ENCODE results near the gene GALC.
A peak's percentile ranks its signal among the peaks of the same experiment; 100 is the strongest.

Gene GALC

DNA sequence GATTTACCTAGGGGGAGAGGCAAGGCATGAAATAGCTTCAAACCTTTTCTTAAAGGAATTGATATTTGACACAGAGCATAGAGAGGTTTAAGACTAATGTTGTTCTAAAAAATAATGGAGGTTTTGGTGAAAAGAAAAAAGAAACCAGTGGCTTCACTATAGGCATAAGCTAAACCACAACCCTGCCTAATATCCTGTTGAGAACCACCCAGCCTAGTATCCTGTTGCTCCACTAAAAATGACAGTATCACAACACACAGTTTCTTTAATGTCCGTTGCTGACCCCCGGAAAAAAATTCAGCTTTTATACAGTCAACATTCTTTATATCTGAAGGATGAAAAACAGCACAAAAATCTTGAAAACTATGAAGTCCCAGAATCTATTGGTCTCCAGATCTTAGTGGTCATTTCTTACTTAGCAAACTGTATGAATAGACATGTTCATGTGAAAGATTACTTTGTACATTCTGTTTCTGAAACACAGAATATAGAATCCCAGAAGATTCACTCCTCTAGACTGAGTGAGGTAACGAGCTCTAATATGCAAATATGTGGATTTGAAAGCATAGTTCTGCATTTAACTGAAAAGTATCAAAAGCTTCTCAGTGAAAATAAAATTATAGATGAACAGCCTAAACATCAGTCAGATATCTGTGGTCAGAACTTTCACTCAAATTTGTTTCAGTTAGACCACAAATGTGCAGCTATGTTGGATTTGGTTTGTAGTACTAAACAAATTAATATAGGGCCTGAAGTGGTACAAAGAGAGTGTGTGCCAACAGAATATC, 40.5 kb downstream of the GALC start:
- DNase-seq: no peak

DNA sequence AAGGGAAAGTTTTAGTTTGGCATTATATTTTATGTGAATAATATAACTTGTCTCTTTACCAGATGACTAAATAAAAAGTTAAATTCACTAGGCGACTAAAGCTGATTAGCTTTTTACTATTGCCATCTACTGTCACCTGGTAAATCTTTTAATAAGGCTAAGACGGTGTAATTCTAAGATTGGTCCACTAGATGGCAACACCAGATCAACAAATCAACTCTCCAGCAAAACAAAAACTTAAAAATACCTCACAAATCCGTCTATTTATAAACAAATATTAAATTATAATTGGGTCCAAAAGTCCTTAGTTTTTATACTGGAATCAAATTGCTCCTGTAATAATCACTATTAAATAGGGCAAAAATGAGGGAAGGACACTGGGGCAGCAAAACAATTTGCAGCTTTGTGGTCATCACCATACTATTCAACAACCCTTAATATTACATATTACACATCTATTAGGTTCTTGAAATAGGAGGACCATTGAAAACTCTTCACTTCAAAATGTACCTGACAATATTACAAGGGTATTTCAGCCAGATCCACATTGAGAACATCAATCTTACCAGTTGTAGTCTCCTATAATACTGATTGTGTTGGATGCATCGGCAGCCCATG, 47.9 kb downstream of the GALC start:
- DNase-seq: no peak

GRCh38 chr14:87940894-87941293, 52.1 kb downstream of the GALC start:
- DNase-seq: no peak

GRCh38 chr14:87940382-87940781, 52.6 kb downstream of the GALC start:
- no peak for DNase-seq

- DNase-seq: no peak
Measured at GRCh38 chr14:87935886-87936285, 57.1 kb downstream of the GALC start.

DNA sequence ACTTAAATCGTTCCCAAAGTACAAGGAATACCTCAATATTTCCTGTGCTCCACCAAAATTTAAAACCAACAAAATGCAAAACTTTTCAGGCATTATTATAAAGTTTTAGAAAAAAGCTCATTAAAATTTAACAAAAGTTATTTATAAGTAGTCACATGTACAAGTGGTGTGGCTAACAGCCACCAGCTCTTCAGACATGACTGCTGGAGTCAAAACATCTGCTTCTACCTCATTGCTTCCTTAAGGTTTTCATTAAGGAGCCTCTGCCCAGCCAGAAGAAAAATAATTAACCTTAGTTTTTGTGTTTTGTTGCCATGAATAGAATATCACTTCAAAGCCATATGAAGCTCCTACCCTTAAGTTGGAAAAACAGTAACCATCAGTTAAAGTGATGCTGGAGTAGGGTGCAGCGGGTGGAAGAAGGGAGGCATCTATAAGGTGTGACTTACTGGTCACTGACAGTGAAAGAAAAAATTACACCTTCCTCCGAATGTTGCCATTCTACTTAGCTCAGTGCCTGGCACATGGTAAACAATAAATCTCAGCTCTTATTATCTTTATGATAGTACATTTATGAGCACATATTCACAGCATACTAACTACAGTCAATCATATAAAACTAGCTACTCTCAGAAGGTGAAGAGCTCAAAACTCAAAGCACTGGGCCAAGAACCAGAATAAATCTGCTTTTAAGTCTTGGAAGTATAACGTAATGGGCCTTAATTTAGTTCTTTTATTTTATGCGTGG, 57.7 kb downstream of the GALC start:
- no peak for DNase-seq

DNA sequence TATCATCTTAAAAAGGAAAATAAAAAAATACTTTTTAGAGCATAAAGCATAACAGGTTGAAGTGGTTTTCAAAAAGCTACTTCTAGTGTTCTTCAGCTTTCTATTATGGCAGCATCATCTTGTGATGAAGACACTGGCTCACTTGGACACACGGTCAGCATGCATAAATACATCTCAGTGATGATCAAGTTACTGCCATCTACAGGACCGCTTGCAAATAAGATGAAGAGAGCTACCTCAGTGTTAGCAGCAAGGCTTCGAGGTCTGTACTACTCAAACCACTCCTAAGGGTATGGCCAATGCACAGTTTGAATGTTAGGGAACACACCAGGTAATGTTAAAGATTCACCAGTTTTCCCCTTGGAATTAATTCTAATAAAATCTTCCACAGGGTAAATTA, 58.8 kb downstream of the GALC start:
- no peak for DNase-seq

DNA sequence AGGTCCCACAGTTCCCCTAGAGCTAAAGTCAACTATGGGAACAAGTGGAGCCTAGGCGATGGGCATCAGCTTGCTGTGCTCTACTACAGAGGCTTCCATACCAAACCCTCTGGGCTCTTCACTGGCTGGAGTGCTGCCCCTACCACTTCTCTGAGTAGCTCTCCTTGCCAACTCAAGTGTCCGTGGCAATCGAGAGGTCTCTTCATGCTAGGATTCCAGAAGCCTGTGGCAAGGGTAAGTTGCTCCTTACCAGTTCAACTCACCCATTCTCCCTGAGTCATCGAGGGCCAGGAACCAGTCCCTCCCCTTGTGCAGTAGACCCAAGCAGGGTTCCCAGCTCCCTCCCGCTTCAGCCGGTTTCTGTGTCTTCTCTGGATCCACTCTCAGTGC, 76.1 kb downstream of the GALC start:
- no peak for DNase-seq

DNA sequence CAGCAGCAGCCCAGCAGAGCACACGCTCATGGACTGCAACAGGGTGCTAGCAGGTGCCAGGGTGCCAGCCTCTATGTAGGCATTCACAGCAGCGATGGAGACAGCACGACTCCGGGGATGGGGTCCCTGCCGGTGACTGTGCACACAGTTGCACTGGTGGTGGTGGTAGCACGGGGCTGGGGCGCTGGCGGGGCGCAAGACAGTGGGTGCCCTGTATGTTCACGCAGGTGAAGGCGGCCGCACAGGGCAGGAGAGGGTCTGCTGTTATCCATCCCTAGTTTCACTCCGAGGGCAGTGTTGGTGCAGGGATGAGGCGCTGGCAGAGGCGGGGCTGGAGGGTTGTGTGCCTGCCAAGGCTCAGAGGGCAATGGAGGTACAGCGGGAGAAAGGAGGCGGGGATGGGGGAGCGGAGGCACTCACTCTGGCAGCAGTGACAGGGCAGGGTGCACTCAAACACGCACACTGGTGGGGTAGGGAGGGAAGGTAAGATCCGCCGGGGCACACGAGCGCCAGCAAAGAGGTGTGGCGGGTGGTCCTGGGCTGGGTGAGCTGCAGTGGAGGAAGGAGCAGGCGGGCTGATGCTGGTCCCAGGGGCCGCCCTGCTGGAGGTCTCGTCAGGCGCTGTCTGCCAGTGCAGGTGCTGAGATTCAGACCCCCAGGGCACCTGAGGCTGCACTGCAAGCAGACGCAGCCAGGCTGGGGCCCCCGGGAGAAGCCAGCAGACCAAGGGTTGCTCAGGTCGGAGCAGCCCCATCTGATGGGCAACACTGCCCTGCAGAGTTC, 76.7 kb downstream of the GALC start:
- DNase-seq: no peak

DNA sequence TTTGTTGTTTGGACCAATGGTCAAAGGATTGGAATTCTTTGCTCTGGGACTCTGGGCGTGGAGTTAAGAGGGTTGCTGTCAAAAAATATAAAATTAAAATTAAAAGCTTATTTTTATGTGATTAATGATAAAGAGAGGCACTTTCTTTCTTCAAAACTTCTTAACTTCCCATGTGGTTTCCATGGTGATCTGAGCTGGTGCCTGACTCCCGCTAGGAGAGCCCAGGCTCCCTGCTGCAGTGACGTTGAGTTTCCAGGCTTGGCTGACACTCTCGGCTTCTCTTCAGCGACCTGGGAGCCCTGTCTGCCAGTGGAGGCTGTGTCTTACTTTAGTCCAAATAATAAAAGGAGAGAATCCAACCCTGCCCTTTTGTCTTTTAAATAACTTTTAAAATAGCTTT, 84.4 kb downstream of the GALC start:
- DNase-seq: no peak

DNA sequence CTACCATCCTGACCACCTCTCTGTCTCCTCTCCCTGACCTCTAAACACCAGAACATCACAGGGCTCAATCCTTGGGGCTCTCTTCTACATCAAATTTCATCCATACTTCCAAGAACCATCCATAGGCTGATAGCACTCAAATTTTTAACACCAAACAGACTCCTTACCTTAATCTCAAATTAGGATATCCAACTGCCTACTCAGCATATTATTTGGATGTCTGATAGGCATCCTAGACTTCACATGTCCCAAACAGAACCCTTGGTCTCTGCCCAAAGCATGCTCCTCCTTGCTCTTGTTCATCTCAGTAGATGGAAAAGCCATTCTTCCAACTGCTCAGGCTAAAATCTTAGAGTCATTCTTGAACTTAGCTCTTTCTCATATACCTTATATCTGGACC, 91.3 kb downstream of the GALC start:
- DNase-seq: no peak

DNA sequence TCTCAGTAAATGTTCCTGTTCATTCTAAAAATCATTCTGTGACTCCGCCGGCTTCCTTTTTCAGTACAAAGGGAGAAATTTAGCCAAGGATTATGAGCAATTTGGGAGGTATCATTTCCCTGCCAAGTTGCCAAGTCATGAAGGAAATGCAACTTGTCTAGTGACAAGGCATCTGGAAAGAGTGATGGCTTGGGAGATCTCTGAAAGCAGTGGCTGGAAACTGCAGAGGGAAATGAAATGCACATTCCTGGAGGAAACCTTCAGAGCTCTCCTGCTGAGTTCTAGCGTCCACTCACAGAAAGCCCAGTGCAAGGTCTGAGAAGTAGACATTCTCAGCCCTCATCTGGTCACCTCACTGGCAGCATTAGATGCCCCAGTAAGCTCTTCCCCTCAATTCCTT, 91.7 kb downstream of the GALC start:
- no peak for DNase-seq

- no peak for DNase-seq
Measured at GRCh38 chr14:87899228-87899627, 93.8 kb downstream of the GALC start.

DNA sequence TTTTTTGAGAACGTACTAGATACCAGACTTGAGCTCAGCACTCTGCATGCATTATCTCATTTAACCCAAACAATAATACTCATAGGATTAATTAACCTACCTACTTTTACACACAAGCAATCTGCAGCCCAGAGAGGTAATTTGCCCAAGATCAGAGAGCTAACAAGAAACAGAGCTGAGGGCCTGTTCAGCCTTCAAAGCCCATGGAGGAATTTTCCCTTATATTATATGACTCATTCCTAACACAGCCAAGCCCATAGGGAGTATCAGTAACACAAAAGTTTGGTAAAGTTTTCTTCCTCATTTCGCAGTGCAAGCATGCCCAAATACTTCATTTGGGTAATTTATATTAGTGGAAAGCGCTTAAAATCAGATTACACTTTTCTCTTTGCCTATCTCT, 94.7 kb downstream of the GALC start:
- no peak for DNase-seq

DNA sequence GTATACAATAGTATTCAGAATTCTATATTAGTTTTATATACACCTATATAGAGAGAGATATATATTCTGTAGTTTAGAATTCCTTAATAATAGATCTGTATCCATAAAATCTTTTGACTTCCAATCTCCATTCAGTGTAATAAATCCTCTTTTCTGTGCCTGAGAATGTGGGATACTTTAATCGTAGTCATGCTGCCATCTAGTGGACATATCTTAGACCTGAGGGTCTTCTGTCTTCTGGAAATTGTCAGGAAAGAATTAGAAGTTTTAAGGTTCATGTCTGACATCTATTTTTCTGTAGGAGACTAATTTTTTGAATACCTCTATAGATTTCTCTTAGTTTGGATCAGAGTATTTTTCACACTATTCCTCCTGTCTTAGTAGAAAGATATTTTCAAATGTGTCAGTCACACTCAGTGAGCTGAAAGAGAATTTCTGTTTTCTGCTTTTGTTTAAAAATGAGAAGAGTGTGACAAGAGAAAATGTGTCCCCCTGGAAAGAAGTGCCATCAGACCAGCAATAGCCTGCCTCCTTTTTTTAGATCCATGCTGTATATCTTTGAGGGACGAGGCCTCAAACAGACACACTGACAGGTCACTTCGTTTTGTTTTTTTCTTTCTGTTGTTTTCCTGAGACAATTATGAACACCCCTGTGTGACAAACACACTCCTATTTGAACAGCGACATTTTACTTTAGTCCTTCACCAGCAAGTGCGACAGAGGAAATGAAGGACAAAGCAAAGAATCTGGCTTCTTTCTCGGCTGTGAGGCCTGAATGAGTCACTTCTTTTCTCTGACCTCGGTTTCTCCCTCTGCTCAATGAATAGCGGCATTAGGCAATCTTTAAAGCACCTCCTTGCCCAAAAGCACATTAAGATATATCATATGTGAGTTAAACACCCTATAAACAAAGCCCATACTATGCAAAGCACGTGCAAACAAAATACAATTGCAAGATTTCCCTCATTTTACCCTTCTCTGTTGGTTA, 96.3 kb downstream of the GALC start:
- no peak for DNase-seq

GRCh38 chr14:87894920-87895319, 98.1 kb downstream of the GALC start:
- DNase-seq: no peak

DNA sequence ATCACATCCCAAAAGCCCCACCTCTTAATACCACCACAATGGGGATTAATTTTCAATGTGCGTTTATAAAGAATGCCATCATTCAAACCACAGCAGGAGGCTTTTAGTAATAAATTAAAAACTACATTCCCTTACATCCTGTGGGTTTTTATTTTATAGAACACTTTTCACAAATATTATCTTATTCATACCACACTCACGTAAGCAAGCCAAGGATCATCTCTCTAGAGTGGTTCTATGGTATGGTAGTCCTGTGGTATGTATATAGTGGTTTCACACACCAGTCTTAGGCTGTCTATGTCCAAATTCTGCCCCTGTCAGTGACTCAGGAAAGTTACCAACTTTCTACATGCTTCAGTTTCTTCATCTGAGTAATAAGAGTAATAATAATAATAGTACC, 100.2 kb downstream of the GALC start:
- DNase-seq: no peak

- peak; percentile 15 for DNase-seq
Measured at GRCh38 chr14:87888136-87888999, 104.6 kb downstream of the GALC start.

- no peak for DNase-seq
Measured at GRCh38 chr14:87883750-87884149, 109.2 kb downstream of the GALC start.
